NCI-H2196 treated with DMSO at 0.1 percent for 48 hours (cell line): ENCODE data around the gene LOXL1.

Source experiments
- DNase-seq: peaks from one replicate; lab custom pipeline; 2025; ENCODE audit not compliant: unreplicated experiment; lab: John Stamatoyannopoulos, UW

The LOXL1 gene, protein sequence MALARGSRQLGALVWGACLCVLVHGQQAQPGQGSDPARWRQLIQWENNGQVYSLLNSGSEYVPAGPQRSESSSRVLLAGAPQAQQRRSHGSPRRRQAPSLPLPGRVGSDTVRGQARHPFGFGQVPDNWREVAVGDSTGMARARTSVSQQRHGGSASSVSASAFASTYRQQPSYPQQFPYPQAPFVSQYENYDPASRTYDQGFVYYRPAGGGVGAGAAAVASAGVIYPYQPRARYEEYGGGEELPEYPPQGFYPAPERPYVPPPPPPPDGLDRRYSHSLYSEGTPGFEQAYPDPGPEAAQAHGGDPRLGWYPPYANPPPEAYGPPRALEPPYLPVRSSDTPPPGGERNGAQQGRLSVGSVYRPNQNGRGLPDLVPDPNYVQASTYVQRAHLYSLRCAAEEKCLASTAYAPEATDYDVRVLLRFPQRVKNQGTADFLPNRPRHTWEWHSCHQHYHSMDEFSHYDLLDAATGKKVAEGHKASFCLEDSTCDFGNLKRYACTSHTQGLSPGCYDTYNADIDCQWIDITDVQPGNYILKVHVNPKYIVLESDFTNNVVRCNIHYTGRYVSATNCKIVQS

GRCh38 chr15:73926219-73927002 lies at the start of gene LOXL1:
TSS of gene LOXL1 (plus strand) at chr15:73926462. CDS start at chr15:73926784, 322 bp downstream.
- DNase-seq, result no peak

DNA sequence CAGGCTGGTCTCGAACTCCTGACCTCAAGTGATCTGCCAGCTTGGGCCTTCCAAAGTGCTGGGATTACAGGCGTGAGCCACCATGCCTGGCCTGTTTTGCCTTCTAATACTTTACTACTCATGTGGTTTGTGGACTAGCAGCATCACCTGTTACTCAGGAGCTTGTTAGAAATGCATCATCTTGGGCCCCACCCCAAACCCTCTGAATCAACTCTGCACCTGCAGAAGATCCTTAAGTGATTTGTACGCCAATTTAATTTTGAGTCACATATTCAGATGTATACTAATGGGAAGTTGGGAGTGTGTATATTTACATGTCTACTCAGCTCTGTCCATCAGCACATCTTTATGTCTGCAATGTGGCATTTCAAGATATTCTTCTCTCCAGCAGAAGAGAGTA lies 46.8 kb upstream of the LOXL1 start:
- DNase-seq, result no peak

- no peak for DNase-seq
Measured at GRCh38 chr15:73881579-73882320, 44.5 kb upstream of the LOXL1 start.

GRCh38 chr15:73882761-73883419 lies 43.4 kb upstream of the LOXL1 start:
- no peak for DNase-seq

- no peak for DNase-seq
Measured at GRCh38 chr15:73884159-73884558, 42.1 kb upstream of the LOXL1 start.

GRCh38 chr15:73885954-73886700 lies 40.1 kb upstream of the LOXL1 start:
- DNase-seq, result no peak

- DNase-seq, result no peak
Measured at GRCh38 chr15:73886717-73887345, 39.4 kb upstream of the LOXL1 start.

DNA sequence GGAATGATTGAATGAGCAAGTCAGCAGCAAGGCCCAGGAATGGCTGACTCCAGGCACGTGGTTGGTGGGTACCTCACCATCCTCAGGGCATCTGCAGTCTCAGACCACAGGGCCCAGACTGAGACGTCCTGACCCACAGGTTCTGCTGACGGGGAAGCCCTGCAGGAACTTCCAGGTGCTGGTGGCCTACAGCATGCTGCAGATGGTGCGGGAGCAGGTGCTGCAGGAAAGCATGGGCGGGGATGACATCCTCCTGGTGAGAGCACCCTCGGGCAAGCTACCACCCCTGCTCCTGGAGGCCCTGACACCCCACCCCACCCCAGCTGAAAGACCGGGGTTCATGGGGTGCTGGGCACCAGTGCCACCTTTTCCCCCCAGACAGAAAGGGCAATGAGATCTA lies 38.8 kb upstream of the LOXL1 start:
- no peak for DNase-seq

- DNase-seq, result no peak
Measured at GRCh38 chr15:73888224-73889041, 37.8 kb upstream of the LOXL1 start.

DNA sequence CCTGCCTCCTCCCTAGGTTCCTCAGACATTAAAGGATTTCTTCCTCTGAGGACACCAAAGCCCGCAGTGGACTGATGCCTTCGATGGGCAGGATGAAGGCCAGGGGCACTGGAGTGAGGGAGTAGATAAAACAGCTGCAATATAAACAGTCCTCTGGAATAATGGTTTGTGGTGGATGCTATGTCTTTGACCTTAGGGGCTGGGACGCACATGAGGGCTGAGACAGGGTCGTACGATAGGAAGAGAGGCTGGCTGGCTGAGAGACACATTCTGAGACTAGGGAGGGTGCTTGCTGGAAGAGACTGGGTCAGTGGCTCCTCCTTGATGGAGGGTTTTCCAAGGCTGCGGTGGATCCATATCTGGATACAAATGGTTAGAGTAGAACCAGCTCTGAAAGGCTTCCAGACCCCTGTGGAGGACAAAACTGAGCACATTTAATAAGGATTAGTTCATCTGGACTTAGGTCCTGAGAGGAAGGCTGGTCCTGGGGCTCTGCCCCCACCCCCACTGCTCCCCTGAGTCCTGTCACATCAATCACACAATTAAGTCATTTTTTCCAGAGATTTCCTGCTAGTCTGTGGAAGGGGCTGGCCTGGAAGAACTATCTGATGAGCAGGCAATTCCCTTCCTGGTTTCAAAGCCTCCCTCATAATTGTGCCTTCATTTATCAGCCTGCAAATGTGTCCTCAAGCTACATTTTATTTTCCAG lies 37.1 kb upstream of the LOXL1 start:
- no peak for DNase-seq

GRCh38 chr15:73889762-73890124 lies 36.5 kb upstream of the LOXL1 start:
- no peak for DNase-seq

DNA sequence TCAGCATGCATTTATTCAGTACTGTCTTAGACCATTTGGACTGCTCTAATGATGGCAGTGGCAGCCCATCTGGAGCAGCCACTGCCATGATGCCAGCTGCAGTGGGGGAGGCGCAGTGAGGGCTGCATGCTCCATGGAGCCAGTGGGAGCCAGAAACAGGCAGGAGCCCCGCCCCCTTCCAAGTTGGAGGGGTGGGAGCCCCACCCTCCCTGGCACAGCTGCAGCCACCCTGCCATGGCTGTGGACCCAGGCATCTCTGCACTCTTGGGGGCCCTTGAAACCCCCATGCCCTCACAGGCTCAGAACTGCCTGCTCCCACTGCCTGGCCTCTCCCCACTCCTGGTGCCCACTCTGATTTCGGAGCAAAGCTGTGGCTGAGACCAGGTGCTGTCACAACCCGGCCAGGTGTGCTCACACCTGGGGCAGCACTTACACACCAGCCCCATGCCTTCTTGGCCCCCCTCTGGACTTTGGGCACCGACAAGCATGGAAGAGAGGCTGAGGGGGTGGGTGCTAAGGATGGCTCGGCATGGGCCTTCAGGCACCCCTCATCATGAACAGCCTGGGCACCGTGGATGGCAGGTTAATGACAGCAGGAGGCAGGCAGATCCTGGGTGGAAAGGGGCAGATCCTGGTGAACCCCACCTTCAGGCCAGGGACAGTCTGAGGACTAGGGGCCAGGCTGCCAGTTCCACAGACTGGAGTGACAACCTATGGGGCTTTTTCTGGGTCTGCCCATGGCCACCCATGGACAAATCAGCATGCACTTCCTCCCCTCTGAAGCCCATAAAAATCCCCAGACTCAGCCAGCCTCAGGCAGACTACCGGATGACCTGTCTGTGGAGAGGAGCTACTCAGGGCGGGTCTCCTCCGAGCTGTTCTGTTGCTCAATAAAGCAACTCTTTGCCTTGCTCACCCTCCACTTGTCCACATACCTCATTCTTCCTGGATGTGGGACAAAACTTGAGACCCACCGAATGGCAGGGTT lies 34.6 kb upstream of the LOXL1 start:
- DNase-seq, result no peak

GRCh38 chr15:73892446-73893226 lies 33.6 kb upstream of the LOXL1 start:
- DNase-seq, result no peak

GRCh38 chr15:73894133-73894814 lies 32.0 kb upstream of the LOXL1 start:
- no peak for DNase-seq

GRCh38 chr15:73897441-73898261 lies 28.6 kb upstream of the LOXL1 start:
- DNase-seq, result no peak
